Transverse colon (tissue), 4 donors: Measurements from ENCODE around the gene RPS6KC1.

Experiments
- POLR2AphosphoS5 ChIP-seq, 3 donors: sonication (generic); formaldehyde crosslinking; IDR thresholded peaks; one replicate each; pipeline ENCODE4 v1.6.1; 2016; ENCODE audit warnings: antibody characterized with exemption in 3 of 3
- TF ChIP-seq, protein P1 (sequence below), 5 experiments: fragments of 200-600 bp in 3 of 5; fragments of 450-650 bp in 2 of 5; sonication (generic) in 3 of 5; IDR thresholded peaks; 1 replicate in 2 of 5; 2 replicates in 3 of 5; pipeline ENCODE4 v1.5.1; 2016 to 2017; ENCODE audit warnings: antibody characterized with exemption in 5 of 5, inconsistent platforms in 3 of 5, mild to moderate bottlenecking in 2 of 5, moderate library complexity in 1 of 5

- no peak for TF ChIP-seq POLR2AphosphoS5 (IDR thresholded peaks at IDR 0.05)
- TF ChIP-seq, protein P1, sequence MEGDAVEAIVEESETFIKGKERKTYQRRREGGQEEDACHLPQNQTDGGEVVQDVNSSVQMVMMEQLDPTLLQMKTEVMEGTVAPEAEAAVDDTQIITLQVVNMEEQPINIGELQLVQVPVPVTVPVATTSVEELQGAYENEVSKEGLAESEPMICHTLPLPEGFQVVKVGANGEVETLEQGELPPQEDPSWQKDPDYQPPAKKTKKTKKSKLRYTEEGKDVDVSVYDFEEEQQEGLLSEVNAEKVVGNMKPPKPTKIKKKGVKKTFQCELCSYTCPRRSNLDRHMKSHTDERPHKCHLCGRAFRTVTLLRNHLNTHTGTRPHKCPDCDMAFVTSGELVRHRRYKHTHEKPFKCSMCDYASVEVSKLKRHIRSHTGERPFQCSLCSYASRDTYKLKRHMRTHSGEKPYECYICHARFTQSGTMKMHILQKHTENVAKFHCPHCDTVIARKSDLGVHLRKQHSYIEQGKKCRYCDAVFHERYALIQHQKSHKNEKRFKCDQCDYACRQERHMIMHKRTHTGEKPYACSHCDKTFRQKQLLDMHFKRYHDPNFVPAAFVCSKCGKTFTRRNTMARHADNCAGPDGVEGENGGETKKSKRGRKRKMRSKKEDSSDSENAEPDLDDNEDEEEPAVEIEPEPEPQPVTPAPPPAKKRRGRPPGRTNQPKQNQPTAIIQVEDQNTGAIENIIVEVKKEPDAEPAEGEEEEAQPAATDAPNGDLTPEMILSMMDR (IDR thresholded peaks at IDR 0.05): no peak
Observed at GRCh38 chr1:213035573-213035972, 15.5 kb upstream of the RPS6KC1 start.
